H1 (cell line): ENCODE results near the gene FARP2. TPM values are rescaled to one million over a fixed set of nuclear protein-coding genes. Genes with fewer than 3 reads are reported as not detected.
"Not testable (repeated sequence)": the region's sequence is repeated elsewhere in the genome, so short reads cannot be mapped to it uniquely, and the experiment has no call there.

Experiments
- CTCF ChIA-PET: fragments of 300-600 bp; sonication (Branson Sonifier 250); formaldehyde crosslinking; loops from one replicate; lab custom pipeline; 2021; ENCODE audit not compliant: partially characterized antibody; lab: Charles Lee
- POLR2A ChIA-PET: fragments of 300-600 bp; sonication (Branson Sonifier 250); formaldehyde crosslinking; loops from one replicate; lab custom pipeline; 2021; ENCODE audit warnings: inconsistent platforms; ENCODE audit not compliant: partially characterized antibody; lab: Charles Lee
- DNase-seq, 2 experiments: peaks; one replicate each; pipeline versions ENCODE4 v3.0.0 to v3.0.0-alpha.2; 2010 to 2022; ENCODE audit warnings: low spot score in 2 of 2, low read depth in 1 of 2, mixed read lengths in 1 of 2
- FAIRE-seq: peaks from 2 replicates; lab custom pipeline; 2011; peaks lifted over from hg19 to GRCh38; lab: Jason Lieb, UNC
- H2AFZ ChIP-seq: 2 replicates; pipeline ENCODE4 v1.8.1; 2012; ENCODE audit warnings: low read length, inconsistent platforms
- H2AK5ac ChIP-seq: 2 replicates; pipeline ENCODE4 v1.6.1; 2013; ENCODE audit warnings: low read depth, low read length
- H2BK120ac ChIP-seq: replicated peaks from 2 replicates; pipeline ENCODE3; 2013; ENCODE audit warnings: low read depth, low read length, inconsistent platforms
- H2BK12ac ChIP-seq: 2 replicates; pipeline ENCODE4 v1.6.1; 2013; ENCODE audit warnings: low read depth, low read length
- H2BK15ac ChIP-seq: 2 replicates; pipeline ENCODE4 v1.6.1; 2013; ENCODE audit warnings: low read length
- H2BK20ac ChIP-seq: 2 replicates; pipeline ENCODE4 v1.6.1; 2013; ENCODE audit warnings: low read length
- H2BK5ac ChIP-seq: 2 replicates; pipeline ENCODE4 v1.6.1; 2013; ENCODE audit warnings: low read depth, low read length
- H3K14ac ChIP-seq: 2 replicates; pipeline ENCODE4 v1.6.1; 2013; ENCODE audit warnings: inconsistent platforms; ENCODE audit not compliant: insufficient read length
- H3K18ac ChIP-seq: 2 replicates; pipeline ENCODE4 v1.6.1; 2013; ENCODE audit warnings: low read length; ENCODE audit errors: extremely low read depth
- H3K23ac ChIP-seq: 2 replicates; pipeline ENCODE4 v1.6.1; 2013; ENCODE audit warnings: inconsistent platforms; ENCODE audit not compliant: insufficient read length
- H3K23me2 ChIP-seq: 2 replicates; pipeline ENCODE4 v1.6.1; 2013; ENCODE audit warnings: low read depth, low read length
- H3K27ac ChIP-seq: 2 replicates; pipeline ENCODE4 v1.6.1; 2011; ENCODE audit warnings: low read depth, low read length, inconsistent platforms
- H3K27me3 ChIP-seq, 4 experiments: replicated peaks in 1 of 4; 1 replicate in 1 of 4; 2 replicates in 3 of 4; pipeline versions ENCODE4 v1.6.1 to v1.8.1; 2011 to 2013; ENCODE audit warnings: low read length in 3 of 4, mild to moderate bottlenecking in 3 of 4, inconsistent platforms in 2 of 4, mixed read lengths in 2 of 4, moderate library complexity in 1 of 4; ENCODE audit not compliant: control insufficient read depth in 3 of 4, insufficient read depth in 3 of 4; ENCODE audit errors: extremely low read depth in 1 of 4
- H3K36me3 ChIP-seq, 4 experiments: 2 replicates each; pipeline versions ENCODE4 v1.6.1 to v1.8.1; 2011 to 2013; ENCODE audit warnings: mild to moderate bottlenecking in 4 of 4, low read length in 3 of 4, moderate library complexity in 2 of 4, control low read depth in 1 of 4, inconsistent platforms in 1 of 4; ENCODE audit not compliant: insufficient read depth in 4 of 4, control insufficient read depth in 2 of 4
- H3K4ac ChIP-seq: replicated peaks from 2 replicates; pipeline ENCODE3; 2013; ENCODE audit warnings: low read length, low read depth, mixed read lengths, inconsistent platforms; ENCODE audit not compliant: insufficient read length
- H3K4me1 ChIP-seq, 4 experiments: replicated peaks in 1 of 4; 1 replicate in 1 of 4; 2 replicates in 3 of 4; pipeline versions ENCODE4 v1.6.1 to v1.8.1; 2011 to 2013; ENCODE audit warnings: low read length in 3 of 4, inconsistent platforms in 2 of 4, mixed read lengths in 1 of 4; ENCODE audit not compliant: insufficient read depth in 4 of 4, control insufficient read depth in 3 of 4
- H3K4me2 ChIP-seq, 2 experiments: 2 replicates each; pipeline versions ENCODE4 v1.6.1 to v1.8.1; 2011 to 2013; ENCODE audit warnings: low read depth in 2 of 2, low read length in 2 of 2, control low read depth in 1 of 2, inconsistent platforms in 1 of 2, mild to moderate bottlenecking in 1 of 2; ENCODE audit not compliant: insufficient read depth in 1 of 2
- H3K4me3 ChIP-seq, 4 experiments: fragments of 200-600, 300-600 bp in 1 of 4; sonication (generic), shearing (Covaris generic), sonication (Bioruptor Twin) in 1 of 4; 2 replicates each; pipeline versions ENCODE4 v1.5.1 to v1.8.1; 2011 to 2016; ENCODE audit warnings: low read length in 4 of 4, low read depth in 3 of 4, control low read depth in 2 of 4, inconsistent platforms in 2 of 4, mild to moderate bottlenecking in 2 of 4, mixed read lengths in 1 of 4, moderate library complexity in 1 of 4; ENCODE audit not compliant: insufficient read depth in 2 of 4; ENCODE audit errors: extremely low read depth in 1 of 4
- H3K56ac ChIP-seq: replicated peaks from 2 replicates; pipeline ENCODE3; 2013; ENCODE audit warnings: low read depth, mild to moderate bottlenecking, mixed read lengths, low read length, inconsistent platforms; ENCODE audit not compliant: insufficient read length
- H3K79me1 ChIP-seq: 2 replicates; pipeline ENCODE4 v1.6.1; 2013; ENCODE audit warnings: low read depth, low read length, control low read depth
- H3K79me2 ChIP-seq, 2 experiments: 2 replicates each; pipeline versions ENCODE4 v1.6.1 to v1.8.1; 2012 to 2013; ENCODE audit warnings: low read length in 2 of 2, mild to moderate bottlenecking in 2 of 2, inconsistent platforms in 1 of 2; ENCODE audit not compliant: insufficient read depth in 2 of 2, control insufficient read depth in 1 of 2
- H3K9ac ChIP-seq, 4 experiments: replicated peaks in 1 of 4; 1 replicate in 1 of 4; 2 replicates in 3 of 4; pipeline versions ENCODE4 v1.6.1 to v1.8.1; 2011 to 2013; ENCODE audit warnings: low read depth in 3 of 4, low read length in 3 of 4, control low read depth in 2 of 4, mild to moderate bottlenecking in 2 of 4, moderate library complexity in 2 of 4, inconsistent platforms in 1 of 4; ENCODE audit errors: extremely low read depth in 1 of 4
- H3K9me3 ChIP-seq, 2 experiments: 2 replicates each; pipeline versions ENCODE4 v1.6.1 to v1.8.1; 2012 to 2013; ENCODE audit warnings: mild to moderate bottlenecking in 2 of 2, moderate library complexity in 2 of 2, control low read depth in 1 of 2, inconsistent platforms in 1 of 2, low read depth in 1 of 2, low read length in 1 of 2, mixed read lengths in 1 of 2; ENCODE audit not compliant: insufficient read depth in 2 of 2
- H4K20me1 ChIP-seq, 2 experiments: replicated peaks in 1 of 2; 2 replicates each; pipeline versions ENCODE3 to v1.8.1; 2011 to 2013; ENCODE audit warnings: inconsistent platforms in 2 of 2, low read length in 2 of 2, mild to moderate bottlenecking in 1 of 2; ENCODE audit not compliant: insufficient read depth in 2 of 2, control insufficient read depth in 1 of 2
- H4K5ac ChIP-seq: 2 replicates; pipeline ENCODE4 v1.6.1; 2013; ENCODE audit warnings: low read length, low read depth, mixed read lengths, inconsistent platforms; ENCODE audit not compliant: insufficient read length
- H4K8ac ChIP-seq: 2 replicates; pipeline ENCODE4 v1.8.0; 2013; ENCODE audit warnings: mild to moderate bottlenecking, moderate library complexity, low read length, inconsistent platforms; ENCODE audit not compliant: insufficient read depth; ENCODE audit errors: extremely low read depth
- H4K91ac ChIP-seq: replicated peaks from 2 replicates; pipeline ENCODE3; 2013; ENCODE audit warnings: low read length, mixed read lengths, inconsistent platforms; ENCODE audit not compliant: insufficient read length
- whole genome bisulfite sequencing, 2 experiments: shearing (Covaris generic) in 1 of 2; methylation state at CpG; one replicate each; pipeline versions ENCODE4 v1.1.6 to v1.1.7; 2013 to 2015; ENCODE audit warnings: low lambda C conversion rate in 2 of 2, mixed read lengths in 2 of 2, inconsistent platforms in 1 of 2, low coverage in 1 of 2, missing lambda C conversion rate in 1 of 2; ENCODE audit not compliant: insufficient replicate concordance in 2 of 2, insufficient coverage in 1 of 2, insufficient read length in 1 of 2; ENCODE audit errors: extremely low coverage in 1 of 2, missing lambda C conversion rate in 1 of 2; 5-methylcytosine and 5-hydroxymethylcytosine counted together
- polyA plus RNA-seq, 7 experiments: library from polyadenylated mRNA; depleted of rRNA in 3 of 7; stranded (reverse) in 5 of 7; unstranded in 2 of 7; fragments of >200 nt in 5 of 7; fragments of 200-250 nt in 2 of 7; gene quantifications; 1 replicate in 5 of 7; 2 replicates in 1 of 7; 4 replicates in 1 of 7; pipeline versions ENCODE4 v1.2.1 to v1.2.3, GENCODE V29; 2011 to 2013; ENCODE audit warnings: missing spikeins in 2 of 7, mixed read lengths in 2 of 7
- total RNA-seq: library from RNA; stranded (reverse); fragmentation: NEBNext Ultra II Directional; extraction: Animal tissue kit (Norgen Biotek cat#: 25700); gene quantifications from 2 replicates; pipeline ENCODE4 v1.2.1, GENCODE V29; 2021

FARP2 gene
- total and polyA plus RNA-seq, 2 of the 8 experiments (the other 6 are each of a cell fraction or from before 2014, with no cell fraction given) = 12.4 to 33.4 TPM

GRCh38 chr2:241413501-241413900, 57.4 kb downstream of the FARP2 start:
- 86% methylated on average over 5 of the region's 5 CpGs; no CpG with 5 or more reads in 1 of the 2 experiments for WGBS, 2 experiments
- DNase-seq, H2BK12ac ChIP-seq: not testable (repeated sequence)

More at GRCh38 chr2:241413501-241413900, 57.4 kb downstream of the FARP2 start:
- H3K9me3 ChIP-seq, POLR2A ChIA-PET, FAIRE-seq, H3K4me2 ChIP-seq, H2BK120ac ChIP-seq, H3K79me1 ChIP-seq, H3K56ac ChIP-seq, H3K14ac ChIP-seq, H3K9ac ChIP-seq, H3K4me1 ChIP-seq, H2BK20ac ChIP-seq, H4K91ac ChIP-seq, H3K4ac ChIP-seq, H2BK5ac ChIP-seq, H4K20me1 ChIP-seq, H4K5ac ChIP-seq, H2AFZ ChIP-seq, H3K79me2 ChIP-seq, H2AK5ac ChIP-seq, H3K23ac ChIP-seq, H3K27me3 ChIP-seq, H3K4me3 ChIP-seq, H2BK15ac ChIP-seq, H3K27ac ChIP-seq, H3K18ac ChIP-seq, H4K8ac ChIP-seq, H3K23me2 ChIP-seq: not testable (repeated sequence)
- CTCF ChIA-PET = interaction anchor here (0.7 kb wide), 1 partner anchor 18 kb away, joined by 3 read pairs; no protein-coding TSS in a partner anchor
- H3K36me3 ChIP-seq = peaks cover 3 to 40% (median 12%) of the 10 kb centered on the region in 4 experiments; a peak in 6 of 8 replicates
